Aorta (tissue), 5 donors: ENCODE measurements around the gene CCDC169. TPM values are rescaled to one million over a fixed set of nuclear protein-coding genes. Genes with fewer than 3 reads are reported as not detected.

ENCODE experiments used
- ATAC-seq: fragments of 200-7000 bp; cut with Tn5 transposase; one replicate; pipeline ENCODE4 v1.9.1; 2022; ENCODE audit warnings: moderate library complexity; ENCODE audit not compliant: low FRiP score
- DNase-seq, 2 donors: peaks; one replicate each; pipeline ENCODE4 v3.0.0-alpha.2; 2020
- H3K27ac ChIP-seq, 2 donors: one replicate each; pipeline ENCODE4 v1.5.1; 2013; ENCODE audit warnings: low read length in 2 of 2, mild to moderate bottlenecking in 2 of 2, moderate library complexity in 2 of 2, control low read depth in 1 of 2, inconsistent platforms in 1 of 2, low read depth in 1 of 2
- H3K27me3 ChIP-seq, 2 donors: one replicate each; pipeline ENCODE4 v1.6.1; 2013; ENCODE audit warnings: control low read depth in 1 of 2, low read length in 1 of 2, mild to moderate bottlenecking in 1 of 2, moderate library complexity in 1 of 2; ENCODE audit not compliant: insufficient read depth in 2 of 2, control insufficient read depth in 1 of 2
- H3K36me3 ChIP-seq, 2 donors: one replicate each; pipeline ENCODE4 v1.6.1; 2013; ENCODE audit warnings: control low read depth in 1 of 2, low read length in 1 of 2, mild to moderate bottlenecking in 1 of 2; ENCODE audit not compliant: insufficient read depth in 2 of 2, control insufficient read depth in 1 of 2
- H3K4me1 ChIP-seq, 2 donors: one replicate each; pipeline ENCODE4 v1.6.1; 2013; ENCODE audit warnings: low read length in 2 of 2, control low read depth in 1 of 2, mild to moderate bottlenecking in 1 of 2, moderate library complexity in 1 of 2; ENCODE audit not compliant: insufficient read depth in 2 of 2, control insufficient read depth in 1 of 2
- H3K4me3 ChIP-seq, 2 donors: one replicate each; pipeline ENCODE4 v1.5.1; 2013; ENCODE audit warnings: low read length in 2 of 2, control low read depth in 1 of 2, mild to moderate bottlenecking in 1 of 2
- H3K9me3 ChIP-seq: one replicate; pipeline ENCODE4 v1.6.1; 2013; ENCODE audit warnings: mild to moderate bottlenecking, low read length; ENCODE audit not compliant: control insufficient read depth
- WGBS, 2 donors: extraction: QIAGEN DNeasy Blood & Tissue Kit; methylation state at CpG; one replicate each; pipeline ENCODE4 v1.1.7; 2013; 5-methylcytosine and 5-hydroxymethylcytosine counted together
- intact Hi-C, 2 donors: fragments of 100-400 bp; cut with DNase I; formaldehyde crosslinking; loops; one replicate each; pipeline versions ENCODE4 v1.14.2 to v1.15.0; 2022
- polyA plus RNA-seq, 2 donors: library from polyadenylated mRNA; stranded (reverse); fragments of 200-250 nt; gene quantifications; one replicate each; pipeline ENCODE4 v1.2.3, GENCODE V29; 2013
- total RNA-seq, 2 donors: library from RNA; stranded (reverse); fragmentation: NEBNext Ultra II Directional; extraction: Animal tissue kit (Norgen Biotek cat#: 25700); gene quantifications; one replicate each; pipeline ENCODE4 v1.2.1, GENCODE V29; 2021
- donor health status: healthy with polysubstance abuse.
- donor health status: Bipolar disorder and iron deficiency.
- donor health status: DM: no; HTN: no; CAD: no.
- donor health status: DM: no; HTN: no; CAD: no.
- donor health status: DM: yes; HTN: yes; CAD: no.

Gene CCDC169
- total and polyA plus RNA-seq, 4 donors, result 0.28 to 1.5 (median 0.55) TPM; not detected in 1

DNA sequence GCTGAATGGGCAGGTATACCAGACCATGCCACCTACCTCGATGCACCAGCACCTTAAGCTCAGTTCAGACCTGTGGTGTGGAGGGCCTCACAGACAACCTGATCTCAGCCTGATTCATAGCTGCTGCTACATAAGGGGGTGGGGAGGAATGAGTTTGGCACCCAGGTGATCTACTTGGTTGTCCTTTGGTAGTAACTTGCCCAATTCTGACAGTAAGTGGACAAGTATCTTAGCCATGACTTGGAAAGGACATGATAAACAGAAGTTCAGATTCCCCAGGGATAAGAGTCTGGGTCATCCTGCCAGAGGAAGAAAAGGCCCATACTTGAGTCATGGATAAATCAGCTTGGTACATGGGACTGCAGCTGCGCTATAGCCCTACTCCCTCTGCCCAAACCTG lies 54.9 kb downstream of the CCDC169 start:
- no peaks in the 10 kb centered on the region for H3K4me1 ChIP-seq
- H3K36me3 ChIP-seq, result no peaks in the 10 kb centered on the region
- H3K4me3 ChIP-seq, result no peak overlapping the region
- peaks cover 2% of the 10 kb centered on the region for H3K9me3 ChIP-seq
- 92 to 93% methylated on average over 2 of the region's 2 CpGs for WGBS, 2 donors
- DNase-seq (no peak), ATAC-seq (no peak)
- H3K27ac ChIP-seq, result no peak overlapping the region
- H3K27me3 ChIP-seq, result no peaks in the 10 kb centered on the region
- intact Hi-C loops, result no loop called here

DNA sequence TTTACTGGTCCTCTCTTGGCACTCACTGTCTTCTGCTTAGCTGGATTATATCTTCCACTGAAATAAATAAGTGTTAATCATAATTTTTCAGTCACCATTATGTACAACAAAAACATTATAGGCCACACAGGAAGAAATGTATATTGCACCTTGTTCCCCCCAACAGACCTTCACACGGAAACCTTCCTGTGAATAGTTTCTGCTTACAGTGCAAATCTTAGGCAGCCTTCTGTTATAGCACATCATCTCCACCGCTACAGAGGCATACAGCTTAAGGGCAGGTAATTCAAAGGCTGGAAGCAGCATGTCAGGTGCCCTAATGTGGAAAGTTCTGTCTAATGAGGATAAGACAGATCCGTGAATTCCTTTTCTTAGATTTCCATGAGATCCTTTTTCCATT lies 66.4 kb downstream of the CCDC169 start:
- no peaks in the 10 kb centered on the region for H3K9me3 ChIP-seq
- intact Hi-C loops, result no loop called here
- H3K4me1 ChIP-seq, result no peaks in the 10 kb centered on the region
- no peak overlapping the region for H3K4me3 ChIP-seq
- no peaks in the 10 kb centered on the region for H3K36me3 ChIP-seq
- ATAC-seq (no peak), DNase-seq (no peak)
- WGBS, 2 donors, result 76 to 79% methylated on average over 3 of the region's 3 CpGs
- H3K27ac ChIP-seq, result no peak overlapping the region
- H3K27me3 ChIP-seq, result no peaks in the 10 kb centered on the region

DNA sequence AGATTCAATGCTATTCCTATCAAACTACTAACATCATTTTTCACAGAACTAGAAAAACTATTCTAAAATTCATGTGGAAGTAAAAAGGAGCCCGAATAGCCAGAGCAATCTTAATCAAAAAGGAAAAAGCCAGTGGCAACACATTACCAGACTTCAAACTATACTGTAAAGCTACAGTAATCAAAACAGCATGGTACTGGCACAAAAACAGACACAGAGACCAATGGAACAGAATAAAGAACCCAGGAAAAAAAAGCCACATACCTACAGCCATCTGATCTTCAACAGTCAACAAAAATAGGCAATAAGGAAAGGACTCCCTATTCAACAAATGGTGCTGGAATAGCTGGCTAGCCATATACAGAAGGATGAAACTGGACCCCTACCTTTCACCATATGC lies 72.9 kb downstream of the CCDC169 start:
- ATAC-seq (no peak), DNase-seq (no peak)
- WGBS, 2 donors, result 84 to 86% methylated on average over 1 of the region's 1 CpG
- H3K36me3 ChIP-seq, result peaks cover 0 to 1% of the 10 kb centered on the region in 2 donors
- H3K27me3 ChIP-seq, result no peaks in the 10 kb centered on the region
- no peaks in the 10 kb centered on the region for H3K9me3 ChIP-seq
- H3K27ac ChIP-seq, result no peak overlapping the region
- no peaks in the 10 kb centered on the region for H3K4me1 ChIP-seq
- intact Hi-C loops, result no loop called here
- no peak overlapping the region for H3K4me3 ChIP-seq

DNA sequence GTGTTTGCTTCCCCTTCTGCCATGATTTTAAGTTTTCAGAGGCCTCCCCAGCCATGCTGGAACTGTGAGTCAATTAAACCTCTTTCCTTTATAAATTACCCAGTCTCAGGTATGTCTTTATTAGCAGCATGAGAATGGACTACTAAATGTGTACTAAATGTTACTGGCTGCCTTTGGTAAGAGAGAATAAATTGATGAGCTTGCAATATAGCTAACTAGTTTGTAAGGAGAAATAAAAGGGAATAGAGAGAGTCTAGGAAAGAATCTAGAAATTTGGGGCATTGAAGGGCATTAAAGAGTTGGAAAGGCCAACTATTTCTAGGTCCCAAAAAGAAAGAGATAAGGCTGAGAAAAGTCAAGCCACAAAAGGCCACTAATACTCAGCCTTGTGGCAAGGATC lies 77.7 kb downstream of the CCDC169 start:
- ATAC-seq (no peak), DNase-seq (no peak)
- H3K36me3 ChIP-seq, result peaks cover 0 to 1% of the 10 kb centered on the region in 2 donors
- H3K4me3 ChIP-seq, result no peak overlapping the region
- no peaks in the 10 kb centered on the region for H3K9me3 ChIP-seq
- H3K27ac ChIP-seq, result no peak overlapping the region
- H3K27me3 ChIP-seq, result no peaks in the 10 kb centered on the region
- intact Hi-C loops, result no loop called here
- H3K4me1 ChIP-seq, result no peaks in the 10 kb centered on the region

DNA sequence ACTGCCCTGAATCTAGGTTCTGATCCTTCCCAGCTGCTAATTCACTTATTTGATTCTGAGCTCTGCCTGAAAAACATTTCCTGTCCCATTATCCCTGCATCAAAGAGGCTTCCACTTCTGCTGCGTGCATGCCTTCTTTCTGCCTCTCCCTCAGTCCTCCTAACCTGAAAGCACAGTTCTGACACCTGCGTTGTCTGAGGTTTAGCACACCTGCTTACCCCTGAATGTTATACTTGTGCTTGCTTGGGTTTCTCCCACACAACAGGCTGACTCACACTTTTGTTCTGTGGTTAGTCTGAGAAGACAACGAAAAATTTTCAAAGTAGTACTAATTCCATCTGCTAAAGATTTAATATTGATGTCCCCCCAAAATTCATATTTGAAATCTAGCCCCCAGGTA lies 80.2 kb downstream of the CCDC169 start:
- no peak for DNase-seq
- peaks cover 0 to 1% of the 10 kb centered on the region in 2 donors for H3K36me3 ChIP-seq
- H3K9me3 ChIP-seq, result no peaks in the 10 kb centered on the region
- H3K4me1 ChIP-seq, result no peaks in the 10 kb centered on the region
- no peaks in the 10 kb centered on the region for H3K27me3 ChIP-seq
- intact Hi-C loops, result no loop called here
- 92 to 95% methylated on average over 3 of the region's 3 CpGs for WGBS, 2 donors
- no peak overlapping the region for H3K4me3 ChIP-seq
- no peak for ATAC-seq
- H3K27ac ChIP-seq, result no peak overlapping the region

DNA sequence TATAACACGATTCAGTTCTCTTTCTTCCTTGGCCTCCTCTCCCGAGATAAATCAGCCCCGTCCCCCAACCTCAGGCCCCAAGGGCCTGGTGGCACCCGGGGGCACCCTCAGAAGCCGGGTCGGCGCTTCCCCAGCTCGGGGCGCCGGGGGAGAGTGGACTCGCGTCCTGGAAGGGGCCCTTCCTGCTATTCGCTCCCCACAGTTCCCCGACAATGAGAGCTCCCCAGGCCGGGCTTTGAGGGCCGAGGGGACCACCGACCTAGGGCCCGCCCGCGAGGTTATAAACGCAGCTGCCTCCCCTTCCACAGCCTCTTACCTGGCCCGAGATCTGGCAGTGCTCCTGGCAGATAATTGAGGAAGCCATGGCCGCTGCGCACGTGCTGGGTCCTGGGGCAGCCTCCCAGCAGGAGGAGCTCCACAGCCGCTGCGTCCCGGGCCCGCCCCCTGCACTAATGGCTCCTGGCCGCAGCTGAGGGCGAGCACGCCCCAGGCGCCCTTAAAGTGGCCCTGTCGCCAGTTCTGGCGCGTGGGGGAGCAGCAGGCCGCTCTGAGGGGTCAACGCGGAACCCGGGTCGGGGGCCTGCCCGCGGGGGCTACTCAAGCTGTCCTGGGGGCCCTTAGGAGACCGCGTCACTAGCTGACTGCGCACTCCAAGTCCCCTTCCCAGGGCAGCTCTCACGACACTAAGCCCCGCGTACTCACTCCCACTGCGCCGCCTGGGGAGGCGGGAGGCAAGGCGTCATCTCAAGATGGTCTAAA lies 83.3 kb downstream of the CCDC169 start, which contains the start of gene SOHLH2:
Gene SOHLH2, minus strand, starts transcription at position 394 of the 759 bp plus-strand sequence. Its CDS starts 30 bp downstream, at position 364.
- DNase-seq, result no peak
- H3K4me1 ChIP-seq, result no peaks in the 10 kb centered on the region
- no peak within 1 kb of the TSS for H3K4me3 ChIP-seq
- no peaks in the 10 kb centered on the region for H3K36me3 ChIP-seq
- intact Hi-C loops, result no loop called here
- WGBS, 2 donors, result 95% methylated on average over 52 to 53 of the region's 53 CpGs
- no peaks in the 10 kb centered on the region for H3K27me3 ChIP-seq
- no peak within 1 kb of the TSS for H3K27ac ChIP-seq
- ATAC-seq, result no peak
- peaks cover 2% of the 10 kb centered on the region for H3K9me3 ChIP-seq

DNA sequence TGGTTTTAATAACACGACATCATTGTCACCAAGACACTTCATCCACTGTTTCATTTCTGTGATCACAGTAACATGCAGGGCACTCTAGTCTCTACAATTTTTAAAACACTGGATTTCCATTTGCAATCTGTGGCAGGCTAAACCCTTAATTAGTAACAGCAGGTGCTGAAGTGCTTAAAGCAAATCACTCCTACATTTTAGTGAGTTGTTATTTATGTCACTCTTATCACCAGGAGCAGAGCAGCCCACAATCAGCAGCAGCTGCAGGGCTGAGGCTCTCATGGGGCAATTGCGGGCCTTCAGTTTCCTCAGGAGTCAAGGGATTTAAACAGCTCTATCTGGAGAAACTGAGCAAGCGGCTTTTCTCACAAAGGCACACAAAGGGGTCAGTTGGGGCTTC lies 84.8 kb downstream of the CCDC169 start:
- DNase-seq (no peak), ATAC-seq (no peak)
- WGBS, 2 donors, result 83 to 87% methylated on average over 3 of the region's 3 CpGs
- peaks cover 2% of the 10 kb centered on the region for H3K9me3 ChIP-seq
- no peak overlapping the region for H3K27ac ChIP-seq
- H3K36me3 ChIP-seq, result no peaks in the 10 kb centered on the region
- intact Hi-C loops, result no loop called here
- H3K4me1 ChIP-seq, result no peaks in the 10 kb centered on the region
- H3K4me3 ChIP-seq, result no peak overlapping the region
- H3K27me3 ChIP-seq, result no peaks in the 10 kb centered on the region

DNA sequence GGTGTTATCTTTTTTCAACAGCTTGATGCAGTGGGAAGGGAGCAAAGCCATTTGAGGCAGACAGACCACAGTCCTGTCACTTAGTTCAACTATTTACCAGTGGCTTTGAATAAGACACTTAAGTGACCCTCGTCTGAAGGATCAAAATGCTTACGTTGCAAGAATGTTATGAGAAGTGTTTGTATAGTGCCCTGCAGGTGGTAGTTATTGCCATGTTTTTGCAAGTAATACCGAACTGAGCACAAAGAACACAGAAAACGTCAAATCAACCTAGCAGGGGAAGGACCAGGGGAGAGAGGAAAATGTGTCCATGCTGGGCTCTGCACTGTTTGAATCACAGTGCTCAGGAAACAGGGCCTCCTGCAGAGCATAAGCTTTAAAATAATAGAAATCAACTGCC lies 86.0 kb downstream of the CCDC169 start:
- WGBS, 2 donors, result 58 to 65% methylated on average over 4 of the region's 4 CpGs
- H3K4me1 ChIP-seq, result no peaks in the 10 kb centered on the region
- intact Hi-C loops, result no loop called here
- H3K27me3 ChIP-seq, result no peaks in the 10 kb centered on the region
- DNase-seq (no peak), ATAC-seq (no peak)
- H3K9me3 ChIP-seq, result peaks cover 2% of the 10 kb centered on the region
- no peaks in the 10 kb centered on the region for H3K36me3 ChIP-seq
- no peak overlapping the region for H3K4me3 ChIP-seq
- H3K27ac ChIP-seq, result no peak overlapping the region

DNA sequence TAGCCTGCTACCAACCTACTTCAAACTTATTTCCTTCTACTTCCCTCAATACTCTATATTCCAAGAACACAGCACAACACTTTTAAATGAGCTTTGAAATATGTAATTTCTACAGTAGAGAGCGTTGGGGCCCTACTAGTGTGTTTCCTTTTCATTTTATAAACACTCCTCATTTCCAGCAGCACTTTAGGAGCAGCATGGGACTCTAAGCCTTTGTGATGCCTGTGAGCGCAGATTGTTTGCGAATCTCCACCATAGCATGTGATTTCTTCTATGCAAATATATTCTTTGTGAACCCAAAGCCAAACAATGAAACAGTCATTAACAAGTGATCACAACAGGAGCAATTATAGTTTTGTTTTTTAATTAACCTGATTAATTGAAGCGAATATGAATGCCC lies 86.9 kb downstream of the CCDC169 start:
- no peak overlapping the region for H3K27ac ChIP-seq
- H3K4me3 ChIP-seq, result no peak overlapping the region
- no peak for DNase-seq
- no peak for ATAC-seq
- intact Hi-C loops, result no loop called here
- H3K36me3 ChIP-seq, result no peaks in the 10 kb centered on the region
- H3K27me3 ChIP-seq, result no peaks in the 10 kb centered on the region
- WGBS, 2 donors, result 94% methylated on average over 4 of the region's 4 CpGs
- H3K4me1 ChIP-seq, result no peaks in the 10 kb centered on the region
- H3K9me3 ChIP-seq, result peaks cover 2% of the 10 kb centered on the region
